GM21786 (cell line): ENCODE measurements around the gene C9orf153.
"Not testable (repeated sequence)": the region's sequence is repeated elsewhere in the genome, so short reads cannot be mapped to it uniquely, and the experiment has no call there.

Source experiments
- ATAC-seq: cut with Tn5 transposase; IDR thresholded peaks from one replicate; pipeline ENCODE4 v1.9.1; 2021; ENCODE audit not compliant: unreplicated experiment

C9orf153 gene

DNA sequence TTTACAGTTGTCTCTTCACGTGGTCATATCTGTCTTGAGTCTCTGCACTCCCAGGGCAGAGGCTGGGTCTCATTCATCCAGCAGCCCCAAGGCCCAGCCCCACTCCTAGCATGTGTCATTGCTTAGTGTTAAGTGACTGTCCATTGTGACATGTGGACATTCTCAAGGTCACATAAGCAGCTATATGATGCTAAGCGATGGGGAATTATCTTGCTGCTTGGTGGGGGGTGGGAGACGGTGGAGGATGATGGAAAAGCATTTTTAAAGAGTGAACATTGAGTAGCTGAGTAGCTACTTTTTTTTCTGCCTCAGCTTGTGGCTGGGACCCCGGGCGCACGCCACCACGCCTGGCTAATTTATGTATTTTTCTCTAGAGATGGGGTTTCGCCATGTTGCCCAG lies at the start of gene C9orf153:
C9orf153 (minus strand) TSS at position 101 of the 400 bp plus-strand sequence. CDS start 30,054 bp downstream, outside the sequence.
- ATAC-seq, result no peak

DNA sequence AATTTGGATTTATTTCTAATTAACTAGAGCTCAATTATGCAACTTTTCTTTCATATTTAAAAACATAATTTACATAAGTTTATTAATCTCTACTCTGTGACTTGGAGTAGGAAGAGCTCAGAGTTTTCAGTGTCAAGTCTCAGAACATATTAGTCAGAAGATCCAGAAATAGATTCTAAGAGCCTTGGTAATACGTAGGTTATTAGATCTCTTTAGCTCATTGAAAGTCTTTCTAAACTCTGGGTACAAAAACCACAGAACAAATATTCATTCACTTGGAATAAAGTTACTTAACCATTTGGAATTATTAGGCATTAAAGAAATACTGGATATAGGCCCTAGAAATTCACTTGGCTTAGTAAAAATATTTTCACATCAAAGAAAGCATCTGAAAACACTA lies 49.2 kb upstream of the C9orf153 start:
- ATAC-seq, result no peak

DNA sequence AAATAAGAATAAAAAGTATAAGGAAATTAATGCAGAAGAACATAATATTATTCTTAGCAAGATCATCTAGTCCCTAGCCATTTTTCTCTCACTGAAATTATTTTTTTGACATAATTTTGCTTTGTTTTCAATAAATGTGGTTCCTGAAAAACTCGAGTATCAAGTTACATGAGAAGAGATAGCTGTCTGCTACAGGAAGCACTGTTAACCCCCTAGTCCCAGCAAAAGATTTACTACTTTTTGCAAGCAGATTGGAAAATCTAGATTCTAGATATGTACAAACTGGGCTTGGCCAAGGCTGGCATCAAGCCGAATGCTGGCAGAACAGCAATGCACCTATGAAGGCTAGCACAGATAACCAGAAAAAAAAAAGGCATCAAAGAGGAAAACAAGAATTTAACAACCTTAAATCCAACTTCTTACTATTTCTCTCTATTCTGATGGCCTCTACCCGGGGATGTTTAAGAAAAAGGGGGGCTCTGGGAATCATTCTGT lies 44.8 kb upstream of the C9orf153 start:
- no peak for ATAC-seq

DNA sequence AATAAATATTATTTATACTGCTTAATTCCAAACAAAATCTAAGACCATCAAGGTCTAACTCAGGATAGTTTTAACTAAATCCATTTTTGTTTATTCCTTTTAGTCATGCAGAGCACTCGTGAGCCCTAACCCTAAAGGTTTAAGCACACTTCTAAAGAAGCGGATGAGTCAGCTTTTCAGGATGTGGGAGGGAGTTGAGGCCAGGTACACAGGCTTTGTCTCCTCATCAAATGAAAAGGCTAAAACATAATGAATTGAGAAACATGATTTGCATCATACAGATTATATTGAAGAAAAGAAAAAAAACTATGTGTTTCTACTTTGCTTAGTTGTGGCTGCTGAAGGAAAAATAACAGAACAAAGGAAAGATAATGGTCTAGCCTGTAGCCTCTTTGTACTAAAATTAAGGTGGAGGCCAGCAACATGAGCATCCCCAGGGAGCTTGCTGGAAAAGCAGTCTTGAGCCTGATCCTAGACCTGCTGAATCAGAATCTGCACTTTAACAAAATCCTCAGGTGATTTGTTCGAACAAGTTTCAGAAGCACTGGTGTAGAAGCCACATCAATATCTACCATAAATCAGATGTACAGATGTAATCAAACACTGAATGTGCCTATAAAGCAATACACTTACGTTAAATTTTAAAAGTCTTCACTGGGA lies 44.0 kb upstream of the C9orf153 start:
- ATAC-seq, result no peak

DNA sequence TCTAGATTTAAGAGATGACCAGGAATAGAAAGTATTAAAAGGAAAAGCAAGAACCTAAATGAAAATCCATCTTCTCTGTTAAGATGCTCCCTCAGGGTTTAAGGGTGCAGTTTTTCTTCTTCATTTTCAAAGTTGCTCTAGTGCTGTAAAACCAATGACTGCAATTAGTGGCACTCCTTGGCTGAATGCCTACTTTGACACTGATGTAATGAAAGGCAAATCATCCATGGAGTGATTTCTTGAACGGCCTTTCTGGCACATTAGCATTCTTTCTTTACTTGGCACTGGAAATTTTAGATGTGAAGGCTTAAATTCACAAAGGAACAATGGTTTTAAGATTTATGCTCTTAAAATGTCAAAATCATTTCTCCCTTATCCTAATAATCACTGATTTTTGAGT lies 42.2 kb upstream of the C9orf153 start:
- ATAC-seq, result no peak

DNA sequence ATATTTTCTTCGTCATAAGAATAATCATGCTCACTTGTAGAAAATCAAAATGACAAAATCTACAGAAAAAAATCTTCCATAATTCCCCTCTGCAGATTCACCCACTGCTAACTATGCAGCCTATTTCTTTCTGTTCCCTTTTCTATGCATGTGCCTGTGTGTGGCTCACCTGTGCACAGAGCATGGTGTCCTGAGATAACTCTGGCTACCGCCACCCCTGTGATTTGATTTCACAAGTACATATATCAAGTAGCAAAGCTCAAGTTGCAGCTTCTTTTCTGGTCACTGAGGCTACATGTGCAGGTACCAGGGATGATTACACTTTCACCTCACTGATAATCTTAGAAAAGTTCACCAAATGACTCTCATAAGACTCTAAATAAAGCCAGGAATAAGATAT lies 41.2 kb upstream of the C9orf153 start:
- ATAC-seq, result no peak

DNA sequence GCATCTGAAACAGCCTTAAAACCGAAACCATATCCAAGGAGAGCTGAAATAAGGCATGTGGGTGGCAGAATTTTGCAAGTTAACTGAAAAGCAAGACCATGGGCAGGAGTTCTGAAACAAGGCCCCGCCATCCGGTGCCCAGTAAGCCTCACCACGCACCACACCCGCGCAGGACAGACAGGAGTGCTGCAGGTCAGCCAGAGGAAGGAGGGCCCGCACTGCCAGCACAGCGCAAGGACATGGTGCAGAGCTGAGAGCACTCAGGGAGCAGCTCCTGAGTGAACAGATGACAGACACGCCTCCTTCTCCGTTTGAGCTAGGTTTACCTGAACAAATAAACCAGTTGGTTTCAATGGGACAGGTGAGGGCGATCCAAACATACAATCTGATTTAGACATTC lies 39.4 kb upstream of the C9orf153 start:
- ATAC-seq, result no peak

DNA sequence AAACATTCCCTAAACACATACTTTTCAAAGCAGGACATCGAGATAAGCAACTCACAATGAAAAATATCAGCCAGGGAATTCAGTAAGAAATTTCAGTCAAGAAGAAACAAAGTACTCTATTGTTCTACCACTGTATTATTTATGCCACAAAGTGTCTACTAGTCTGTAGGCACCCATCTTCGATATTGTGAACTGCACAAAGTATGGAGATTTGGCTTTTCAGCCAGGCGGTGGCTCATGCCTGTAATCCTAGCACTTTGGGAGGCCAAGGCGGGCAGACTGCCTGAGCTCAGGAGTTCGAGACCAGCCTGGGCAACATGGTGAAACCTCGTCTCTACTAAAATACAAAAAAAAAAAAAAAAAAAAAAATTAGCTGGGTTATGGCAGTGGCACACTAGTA lies 30.9 kb upstream of the C9orf153 start:
- not testable (repeated sequence) for ATAC-seq

DNA sequence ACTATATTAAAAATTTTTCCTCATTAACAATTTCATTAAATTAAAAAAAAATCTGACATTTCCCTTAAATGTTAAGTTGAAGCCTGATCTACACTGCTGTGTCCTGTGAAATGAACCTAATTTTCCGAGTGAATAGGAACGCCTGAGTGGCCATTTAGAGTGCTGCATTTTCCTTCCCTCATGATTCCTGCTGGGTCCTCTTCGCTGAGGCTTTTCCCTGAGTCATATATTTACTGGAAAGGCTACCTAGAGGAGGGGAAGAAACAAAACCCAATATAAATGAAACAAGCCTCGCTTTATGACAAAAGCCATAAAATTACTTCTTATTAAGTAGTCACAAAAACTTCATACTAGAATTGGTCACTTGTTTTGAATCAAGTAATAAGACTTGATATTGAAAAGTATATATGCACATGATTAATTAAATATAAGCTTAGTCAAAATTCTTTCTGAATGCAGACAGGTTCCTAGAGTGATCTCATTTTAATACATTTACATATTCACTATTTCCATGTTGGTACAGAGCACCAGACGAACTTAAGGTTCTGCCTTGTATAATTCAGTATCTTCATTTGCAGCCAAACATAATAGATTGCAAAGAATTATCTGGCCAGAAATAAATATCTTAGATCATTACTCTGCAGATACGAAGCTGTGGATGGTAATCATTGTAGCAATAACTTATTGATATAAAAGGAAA lies 29.2 kb upstream of the C9orf153 start:
- no peak for ATAC-seq

DNA sequence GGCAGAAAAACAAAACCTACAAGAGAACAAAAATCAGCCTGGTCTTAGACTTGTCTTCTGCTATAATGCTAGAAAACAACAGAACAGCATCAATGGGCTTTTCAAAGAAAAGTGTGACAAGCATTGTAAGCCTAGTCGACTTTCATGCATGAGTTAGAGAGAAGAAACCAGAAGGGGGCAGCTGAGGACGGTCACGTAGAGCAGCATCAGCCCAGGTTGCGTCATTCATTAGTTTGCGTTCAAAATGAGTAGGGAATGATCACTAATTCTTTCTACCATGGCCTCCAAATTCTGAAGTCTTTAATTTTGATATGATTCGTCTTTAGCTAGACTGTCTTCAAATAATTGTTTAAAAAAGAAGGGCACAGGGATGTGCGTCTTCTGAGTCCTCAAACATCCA lies 27.6 kb upstream of the C9orf153 start:
- no peak for ATAC-seq

DNA sequence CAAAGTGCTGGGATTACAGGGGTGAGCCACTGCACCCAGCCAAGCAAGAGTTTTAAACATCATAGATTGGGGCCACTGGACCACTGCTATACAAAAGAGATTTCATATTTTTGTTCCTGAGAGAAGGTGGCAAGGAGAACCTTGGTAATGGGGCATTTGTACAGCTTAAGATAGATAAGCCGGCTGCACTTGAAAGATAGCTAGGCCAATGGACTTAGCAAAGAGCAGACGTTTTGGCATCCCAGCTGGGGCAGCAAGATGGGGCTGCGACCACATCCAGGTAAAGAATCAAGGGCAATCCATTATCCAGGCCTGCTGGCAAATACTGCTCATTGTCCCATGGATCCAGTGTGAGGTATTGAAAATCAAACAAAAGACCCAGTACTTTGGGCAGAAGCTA lies 26.8 kb upstream of the C9orf153 start:
- no peak for ATAC-seq

DNA sequence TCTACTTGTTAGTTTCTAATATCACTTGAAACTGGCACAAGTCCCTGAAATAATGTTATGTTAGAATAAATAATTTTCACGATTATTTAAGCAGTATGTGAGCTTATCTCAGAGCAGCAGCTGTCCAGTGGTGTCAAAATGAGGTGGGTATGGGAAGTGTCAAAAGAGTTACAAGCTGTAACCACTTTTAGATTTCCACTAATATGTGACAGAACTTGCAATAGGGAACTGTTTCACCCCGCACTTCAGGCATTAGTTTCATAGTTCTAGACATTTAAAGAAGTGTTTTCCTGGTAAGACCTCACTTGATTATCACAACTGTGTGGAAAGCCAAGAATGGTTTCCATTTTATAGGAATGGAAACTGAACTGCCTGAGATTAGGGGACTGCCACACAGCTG lies 25.8 kb upstream of the C9orf153 start:
- ATAC-seq, result no peak

DNA sequence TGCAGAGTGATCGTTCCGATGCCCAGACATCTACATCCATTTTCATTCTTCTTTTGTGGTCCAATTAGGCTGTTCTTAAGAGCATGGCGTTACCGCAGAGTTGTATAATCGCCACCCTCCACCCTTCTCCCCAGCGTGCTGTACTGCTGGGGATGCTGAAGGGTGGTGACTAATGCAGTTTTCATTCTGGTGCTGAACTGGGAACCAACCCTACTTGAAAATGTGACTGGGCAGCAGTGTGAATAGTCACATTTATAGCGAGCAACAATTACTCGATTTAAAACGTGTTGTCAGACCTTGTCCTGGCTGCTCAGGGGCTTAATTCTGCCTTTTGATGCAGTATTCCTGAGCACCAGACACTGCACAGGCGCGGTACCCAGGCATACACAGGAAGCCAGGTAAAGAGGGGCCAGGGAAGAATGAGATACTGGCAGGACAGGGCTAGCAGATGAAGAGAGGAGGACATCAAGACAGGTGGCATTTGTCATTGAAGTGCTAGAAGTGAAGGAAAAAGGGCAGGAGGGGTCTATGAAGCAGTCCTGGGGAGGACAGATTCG lies 23.6 kb upstream of the C9orf153 start:
- peak; percentile 12 for ATAC-seq

DNA sequence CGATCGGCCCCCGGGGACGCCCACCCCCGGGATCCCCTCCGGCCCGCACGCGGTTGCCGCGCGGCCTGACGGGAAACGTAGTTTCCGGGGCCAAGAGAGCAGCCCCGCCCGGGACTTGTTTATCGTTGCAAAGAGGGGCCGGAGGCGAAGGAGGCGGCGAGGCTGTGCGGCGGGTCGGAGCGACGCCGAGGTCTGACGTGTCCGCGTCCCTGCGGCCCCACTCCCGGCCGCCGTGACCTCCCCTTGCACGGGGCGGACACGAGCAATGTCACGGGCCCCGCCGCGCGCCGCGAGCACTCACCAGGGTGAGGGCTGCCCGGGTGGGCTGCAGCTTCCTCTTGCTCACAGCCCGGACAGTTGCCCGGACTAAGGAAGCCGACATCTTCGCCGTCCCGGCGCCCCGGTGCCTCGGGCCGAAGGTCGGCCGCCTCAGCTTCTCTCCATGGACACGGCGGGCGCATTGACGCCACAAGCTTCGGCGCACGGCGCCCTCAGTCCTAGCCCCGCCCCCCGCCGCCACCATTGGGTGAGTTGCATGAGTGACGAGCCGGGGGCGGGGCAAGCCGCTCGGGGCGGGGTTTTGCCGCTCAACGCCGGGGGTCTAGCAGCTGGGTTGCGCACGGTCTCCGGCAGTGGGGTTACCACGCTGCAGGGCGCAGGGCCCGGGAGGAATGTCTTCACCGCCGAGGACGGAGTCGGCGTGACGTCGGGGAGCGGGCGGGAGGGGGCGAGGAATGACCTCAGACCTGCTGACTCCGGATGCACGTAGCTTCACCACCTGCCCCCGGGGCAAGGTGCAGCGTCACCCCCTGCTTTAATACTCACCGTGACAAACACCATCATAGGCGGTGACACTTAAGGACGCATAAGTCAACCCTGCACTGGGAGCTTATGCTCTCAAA lies 22.9 kb upstream of the C9orf153 start, which contains the start of gene ISCA1:
ISCA1 (minus strand) TSS at position 462 of the 902 bp plus-strand sequence; CDS start at position 382, 80 bp downstream.
- ATAC-seq, result peak; percentile 81

DNA sequence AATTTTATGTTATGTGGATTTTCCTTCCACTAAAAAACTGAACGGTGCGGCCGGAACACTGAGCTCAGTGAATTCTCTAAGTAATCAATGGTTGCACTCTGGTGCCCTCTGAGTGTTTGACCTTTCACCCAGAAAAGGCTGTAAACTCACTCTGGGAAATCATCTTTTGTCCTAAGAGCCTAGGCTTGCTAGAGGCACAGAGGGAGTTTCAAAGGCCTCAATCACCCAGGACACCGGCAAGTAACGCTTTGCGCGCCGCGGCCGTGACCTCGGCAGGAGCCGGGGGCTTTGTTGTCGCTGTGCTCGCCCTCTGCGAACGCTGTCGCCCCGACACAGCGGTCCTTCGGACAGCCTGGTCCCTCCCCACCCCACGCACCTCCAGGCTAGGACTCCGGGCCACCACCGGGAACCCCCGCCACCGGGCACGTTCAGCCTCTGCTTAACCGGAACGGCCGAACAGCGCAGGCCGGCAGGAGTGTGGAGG lies 22.2 kb upstream of the C9orf153 start:
- peak; percentile 27 for ATAC-seq

DNA sequence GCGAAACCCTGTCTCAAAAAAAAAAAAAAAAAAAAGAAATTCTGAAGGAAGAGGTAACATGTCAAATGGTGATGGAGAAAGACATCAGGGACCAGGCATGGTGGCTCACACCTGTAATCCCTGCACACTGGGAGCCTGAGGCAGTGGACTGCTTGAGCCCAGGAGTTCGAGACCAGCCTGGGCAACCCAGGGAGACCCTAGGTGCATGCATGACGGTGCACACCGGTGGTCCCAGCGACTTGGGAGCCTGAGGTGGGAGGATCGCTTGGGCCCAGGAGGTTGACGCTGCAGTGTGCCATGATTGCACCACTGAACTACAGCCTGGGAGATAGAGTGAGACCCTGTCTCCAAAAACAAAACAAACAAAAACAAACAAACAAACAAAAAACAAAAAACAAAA lies 21.1 kb upstream of the C9orf153 start:
- no peak for ATAC-seq

DNA sequence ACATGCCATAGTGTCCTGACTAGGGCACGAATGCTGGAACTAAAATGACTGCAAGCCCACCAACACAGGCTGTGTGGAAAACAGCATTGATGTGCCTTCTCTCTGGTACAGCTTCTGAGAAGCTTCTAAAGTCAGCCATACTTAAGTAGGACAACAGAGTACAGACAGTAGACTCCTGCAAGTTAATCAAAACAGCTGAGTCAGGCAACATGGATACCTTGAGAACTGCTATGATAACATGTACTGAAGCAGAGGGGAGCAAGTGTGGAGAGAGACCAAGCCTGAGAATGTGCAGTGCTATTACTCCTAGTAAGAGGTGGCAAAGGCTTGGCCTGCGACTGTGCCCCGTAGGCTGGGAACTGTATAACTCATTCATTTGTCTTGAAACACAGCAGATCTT lies 20.4 kb upstream of the C9orf153 start:
- no peak for ATAC-seq

DNA sequence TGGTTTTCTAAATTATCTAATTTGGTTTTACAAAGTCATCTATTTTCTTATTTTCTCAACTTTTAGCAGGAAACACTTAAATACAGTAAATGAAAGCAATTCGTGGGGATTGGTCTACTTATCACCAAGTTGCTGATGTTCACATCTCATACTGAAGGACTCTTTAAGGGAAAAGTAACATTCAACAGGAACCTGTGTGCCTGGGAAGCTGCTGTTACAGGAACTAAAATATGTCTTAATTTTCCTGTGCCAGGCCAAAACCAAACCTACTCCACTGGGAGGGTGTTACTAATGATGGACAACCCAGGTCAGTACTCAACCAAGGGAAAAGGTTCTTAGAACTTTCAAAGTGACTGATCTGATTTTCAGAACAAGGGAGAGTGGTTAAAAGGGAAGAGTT lies 17.6 kb upstream of the C9orf153 start:
- ATAC-seq, result no peak

DNA sequence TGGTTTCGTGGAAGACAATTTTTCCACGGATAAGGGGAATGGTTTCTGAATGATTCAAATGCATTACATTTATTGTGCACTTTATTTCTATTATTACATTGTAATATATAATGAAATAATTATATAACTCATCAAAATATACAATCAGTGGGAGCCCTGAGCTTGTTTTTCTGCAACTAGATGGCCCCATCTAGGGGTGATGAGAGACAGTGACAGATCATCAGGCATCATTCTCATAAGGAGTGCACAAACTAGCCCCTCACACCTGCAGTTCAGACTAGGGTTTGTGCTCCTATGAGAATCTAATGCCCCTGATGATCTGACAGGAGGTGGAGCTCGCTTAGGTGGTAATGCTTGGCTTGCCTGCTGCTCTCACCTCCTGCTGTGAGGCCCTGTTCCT lies 16.5 kb upstream of the C9orf153 start:
- no peak for ATAC-seq

DNA sequence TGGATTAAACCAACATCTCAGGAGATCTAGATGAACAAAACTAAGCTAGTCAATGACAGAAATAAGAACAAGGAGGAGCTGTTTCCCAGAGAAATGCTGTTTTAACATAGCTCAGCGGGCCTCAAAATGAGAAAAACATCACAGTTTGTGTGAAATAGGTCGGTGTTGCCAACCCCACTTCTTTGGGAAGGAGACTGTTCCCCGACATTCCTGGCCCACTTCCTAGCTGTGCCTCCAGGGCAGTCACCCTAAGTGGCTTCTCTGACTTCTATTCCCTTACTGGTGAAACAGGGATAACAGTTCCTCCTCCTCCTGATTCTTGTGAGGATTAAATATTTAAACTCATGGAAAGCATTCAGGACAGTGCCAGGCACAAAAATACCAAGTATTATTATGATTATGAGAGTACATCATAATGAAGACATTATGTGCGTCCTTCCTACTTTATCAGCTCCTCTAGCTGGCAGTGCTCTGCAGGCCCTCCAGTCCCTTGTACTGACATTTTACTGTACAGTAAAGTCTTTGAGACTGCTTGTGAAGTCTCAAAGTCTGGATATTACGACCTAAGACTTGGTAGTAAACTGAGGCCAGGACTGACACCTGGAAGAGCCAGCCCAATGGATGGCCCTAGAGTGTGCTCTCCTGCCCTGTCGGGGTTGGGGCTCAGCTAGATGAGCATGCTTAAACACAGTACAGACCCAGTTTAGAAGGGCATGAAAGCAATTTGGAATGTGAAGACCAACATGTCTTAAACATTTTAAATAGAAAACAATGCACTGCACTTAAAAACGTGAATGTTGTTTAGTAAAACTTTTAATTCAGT lies 15.6 kb upstream of the C9orf153 start:
- no peak for ATAC-seq
